Skeletal muscle cell (primary cell): ENCODE data around the gene POLN.

Source experiments
- DNase-seq: peaks from one replicate; pipeline ENCODE4 v3.0.0-alpha.2; 2010; ENCODE audit warnings: low read depth
- H3K4me3 ChIP-seq: 2 replicates; pipeline ENCODE4 v1.5.1; 2011; ENCODE audit warnings: low read depth, mild to moderate bottlenecking, control low read depth, low read length, moderate library complexity

POLN gene

GRCh38 chr4:2096073-2096609, 145.8 kb downstream of the POLN start:
- no peak overlapping the region for H3K4me3 ChIP-seq
- no peak for DNase-seq

GRCh38 chr4:2095236-2096072, 146.5 kb downstream of the POLN start:
- DNase-seq, result no peak
- H3K4me3 ChIP-seq, result no peak overlapping the region

- H3K4me3 ChIP-seq, result no peak overlapping the region
- DNase-seq, result no peak
Measured at GRCh38 chr4:2094545-2094944, 147.4 kb downstream of the POLN start.

DNA sequence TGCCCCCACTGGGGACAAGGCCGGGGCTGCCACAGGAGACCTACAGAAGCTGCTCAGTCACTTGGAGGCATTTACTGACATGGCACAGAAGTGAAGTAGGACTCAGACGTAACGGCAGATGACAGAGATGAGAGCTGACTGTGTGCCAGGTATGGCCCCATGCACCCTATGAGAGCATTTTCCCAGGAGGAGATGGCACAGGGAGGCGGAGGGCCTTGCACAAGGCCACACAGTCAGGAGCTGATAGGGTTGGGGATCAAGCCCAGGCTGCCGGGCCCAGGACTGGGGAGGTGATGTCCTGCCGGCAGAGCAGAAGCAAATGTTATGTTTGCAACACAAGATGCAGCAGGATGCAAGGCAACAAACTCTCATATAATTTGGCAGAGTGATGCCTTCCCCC, 148.7 kb downstream of the POLN start:
- no peak overlapping the region for H3K4me3 ChIP-seq
- no peak for DNase-seq

- no peak overlapping the region for H3K4me3 ChIP-seq
- DNase-seq, result no peak
Measured at GRCh38 chr4:2092669-2093053, 149.3 kb downstream of the POLN start.

- H3K4me3 ChIP-seq, result no peak overlapping the region
- DNase-seq, result no peak
Measured at GRCh38 chr4:2091990-2092668, 149.8 kb downstream of the POLN start.

DNA sequence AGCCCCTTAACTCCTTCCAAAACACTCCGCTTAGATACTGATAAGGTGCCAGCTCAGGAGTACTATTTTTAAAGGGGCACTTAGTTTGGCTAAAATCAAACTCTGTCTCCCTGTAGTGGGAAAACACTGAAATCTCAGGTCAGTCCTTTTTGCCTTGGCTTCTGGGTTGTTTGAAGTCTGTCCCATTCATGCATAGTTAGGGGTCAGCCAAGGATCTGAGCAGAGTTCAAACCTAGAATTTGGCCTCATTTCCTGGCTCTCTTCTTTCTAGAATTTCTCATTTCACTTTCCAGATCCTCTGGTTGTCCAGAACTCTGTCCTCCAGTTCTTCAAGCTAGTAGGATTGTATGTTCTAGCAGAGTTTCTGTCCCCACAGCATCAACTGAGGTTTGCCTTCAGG, 151.3 kb downstream of the POLN start:
- H3K4me3 ChIP-seq, result no peak overlapping the region
- no peak for DNase-seq

DNA sequence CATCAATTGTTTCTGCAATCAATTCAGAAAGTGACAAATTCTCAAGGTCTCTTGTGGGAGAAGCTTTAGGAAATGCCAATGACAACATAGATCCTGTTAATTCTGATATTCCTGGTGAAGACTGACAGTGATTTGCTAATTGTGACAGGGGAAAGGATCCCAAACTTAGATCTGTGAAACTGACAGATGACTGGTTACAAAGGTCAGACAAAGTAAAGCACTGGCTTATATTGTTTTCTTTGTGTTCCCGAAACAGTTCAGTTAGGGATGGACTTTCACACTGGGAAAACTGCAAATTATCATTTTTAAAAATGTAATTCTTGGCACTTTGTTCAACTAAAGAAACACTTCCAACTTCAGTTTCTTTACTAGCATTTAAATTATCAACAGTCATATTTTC, 152.7 kb downstream of the POLN start:
- H3K4me3 ChIP-seq, result no peak overlapping the region
- no peak for DNase-seq

- no peak for DNase-seq
- H3K4me3 ChIP-seq, result no peak overlapping the region
Measured at GRCh38 chr4:2087170-2087569, 154.8 kb downstream of the POLN start.

- DNase-seq, result no peak
- no peak overlapping the region for H3K4me3 ChIP-seq
Measured at GRCh38 chr4:2085496-2085901, 156.4 kb downstream of the POLN start.

GRCh38 chr4:2084316-2084715, 157.6 kb downstream of the POLN start:
- H3K4me3 ChIP-seq, result no peak overlapping the region
- no peak for DNase-seq

- no peak overlapping the region for H3K4me3 ChIP-seq
- DNase-seq, result no peak
Measured at GRCh38 chr4:2083826-2084160, 158.1 kb downstream of the POLN start.

DNA sequence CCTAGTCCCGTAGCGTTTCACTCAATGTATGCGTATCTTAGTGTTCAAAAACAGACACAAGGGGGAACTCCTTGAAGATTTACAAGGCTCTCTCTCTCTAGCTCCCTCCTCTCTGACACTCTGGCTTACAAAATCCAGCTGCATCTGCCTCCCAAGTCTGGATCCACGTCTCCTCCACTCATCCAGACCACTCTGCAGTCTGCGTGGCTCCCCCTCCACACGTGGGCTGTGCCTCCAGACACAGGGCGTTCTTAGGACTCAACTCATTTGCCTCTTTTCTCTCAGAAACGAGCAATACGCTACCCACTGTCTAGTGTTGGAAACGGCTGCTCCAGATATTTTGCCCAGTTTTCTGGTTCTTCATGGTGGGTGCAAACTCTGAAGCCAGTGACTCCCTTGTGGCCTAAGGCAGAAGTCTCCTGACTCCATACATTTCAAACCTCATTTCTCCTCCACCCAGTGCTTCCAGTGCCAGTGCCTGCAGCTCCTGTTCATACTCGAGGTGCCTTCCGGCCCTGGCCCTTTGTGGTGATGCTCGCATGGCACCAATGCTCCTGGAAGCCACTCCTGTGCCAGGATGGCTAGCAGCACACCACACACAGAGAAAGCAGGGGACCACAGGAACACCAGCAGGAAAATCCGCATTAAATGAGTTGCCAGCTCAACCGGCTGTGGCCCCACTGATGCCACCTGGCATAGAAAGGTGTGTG, 158.7 kb downstream of the POLN start:
- no peak overlapping the region for H3K4me3 ChIP-seq
- DNase-seq, result no peak

GRCh38 chr4:2082627-2083026, 159.3 kb downstream of the POLN start:
- H3K4me3 ChIP-seq, result no peak overlapping the region
- DNase-seq, result no peak

GRCh38 chr4:2082118-2082517, 159.8 kb downstream of the POLN start:
- no peak overlapping the region for H3K4me3 ChIP-seq
- DNase-seq, result no peak

DNA sequence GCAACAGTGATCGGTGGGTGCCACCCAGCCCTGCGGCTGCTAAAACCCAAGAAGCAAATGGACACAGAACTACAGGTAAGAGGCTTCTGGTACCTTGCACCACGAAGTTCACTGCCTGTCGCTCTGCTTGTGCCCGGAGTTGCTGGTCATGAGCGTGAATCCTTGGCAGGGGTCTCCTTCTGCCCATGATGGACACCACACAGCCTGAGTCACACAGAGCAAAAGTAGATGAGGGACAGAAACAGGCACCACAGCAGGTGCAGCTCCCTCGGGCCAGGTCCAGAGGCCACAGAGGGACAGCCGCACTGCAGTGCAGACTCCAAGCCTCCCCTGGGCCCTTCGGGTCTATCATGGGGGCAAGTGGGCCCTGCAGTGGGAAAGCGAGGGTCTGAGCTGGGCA, 160.4 kb downstream of the POLN start:
- no peak overlapping the region for H3K4me3 ChIP-seq

DNA sequence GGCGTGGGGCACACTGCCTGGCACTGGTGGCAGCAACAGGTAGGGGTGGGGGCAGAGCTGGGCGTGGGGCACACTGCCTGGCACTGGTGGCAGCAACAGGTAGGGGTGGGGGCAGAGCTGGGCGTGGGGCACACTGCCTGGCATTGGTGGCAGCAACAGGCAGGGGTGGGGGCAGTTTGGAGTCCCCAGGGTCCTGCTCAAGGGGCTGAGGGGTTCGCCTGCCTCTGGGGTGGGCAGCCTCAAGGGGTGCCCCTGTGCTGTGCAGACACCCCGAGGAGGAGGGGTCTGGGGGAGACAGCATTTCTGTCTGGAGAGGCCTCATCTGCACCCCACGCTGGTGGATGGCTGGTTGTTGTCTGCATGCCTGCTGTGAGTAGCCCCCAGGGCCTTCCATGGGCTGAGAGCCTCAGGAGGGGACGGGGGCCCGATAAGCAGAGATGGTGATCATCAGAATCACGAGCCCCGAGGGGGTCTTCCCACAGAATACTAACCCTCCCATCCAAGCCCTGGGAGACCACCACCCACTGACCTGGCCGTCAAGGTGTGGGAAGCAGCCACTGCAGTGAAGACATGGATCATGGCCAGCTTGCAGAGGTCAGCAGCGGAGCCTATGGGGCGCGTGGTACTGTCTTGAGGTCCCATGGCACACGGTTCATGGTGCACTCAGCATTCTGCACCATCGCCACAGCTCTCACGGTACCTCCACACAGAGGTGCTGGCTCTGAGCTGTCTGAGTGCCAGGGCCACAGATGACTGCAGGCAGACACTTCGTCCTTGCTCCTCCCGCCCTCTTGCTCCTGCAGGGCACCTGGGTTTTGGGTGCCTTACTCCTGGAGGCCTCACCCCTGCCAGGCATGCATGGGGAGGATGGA, 161.3 kb downstream of the POLN start:
- H3K4me3 ChIP-seq, result no peak overlapping the region
- no peak for DNase-seq

More for the DNA sequence above, 160.4 kb downstream of the POLN start:
- DNase-seq, result no peak

DNA sequence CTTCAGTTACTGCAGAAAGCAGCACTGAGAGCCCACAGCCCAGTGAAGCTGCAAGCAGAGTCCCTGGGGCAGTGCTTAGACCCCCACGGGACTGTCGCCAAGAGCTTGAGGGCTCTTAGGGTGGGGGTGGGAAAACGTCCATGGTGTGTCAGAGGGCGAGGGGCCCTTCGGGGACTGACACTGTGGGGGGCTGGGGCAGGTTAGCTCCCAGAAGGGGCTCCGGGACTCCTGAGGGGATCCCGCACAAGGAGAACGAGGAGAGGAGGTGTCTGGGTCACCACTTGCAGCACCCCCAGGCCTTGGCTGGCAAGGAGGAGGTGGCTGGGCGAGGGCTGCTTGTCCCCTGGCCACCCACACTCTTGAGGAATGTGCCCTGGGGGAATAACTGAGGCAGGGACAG, 162.0 kb downstream of the POLN start:
- H3K4me3 ChIP-seq, result no peak overlapping the region
- no peak for DNase-seq

DNA sequence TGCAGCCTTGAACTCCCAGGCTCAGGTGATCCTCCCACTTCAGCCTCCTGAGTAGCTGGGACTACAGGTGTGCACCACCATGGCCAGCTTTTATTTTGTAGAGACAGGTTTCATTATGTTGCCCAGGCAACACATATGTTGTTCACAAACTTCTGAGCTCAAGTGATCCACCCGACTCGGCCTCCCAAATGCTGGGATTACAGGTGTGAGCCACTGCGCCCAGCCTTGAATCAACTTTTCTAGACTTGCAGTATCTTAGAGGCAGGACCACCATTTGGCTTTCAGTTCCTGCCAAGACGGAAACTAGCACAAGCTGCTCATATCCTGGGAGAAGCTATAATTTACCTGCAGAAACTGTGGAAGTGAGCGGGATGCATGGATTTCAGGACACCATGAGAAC, 162.9 kb downstream of the POLN start:
- DNase-seq, result no peak
- H3K4me3 ChIP-seq, result no peak overlapping the region
